GM23338 (cell line): ENCODE measurements around the gene SCN4A.

Experiments
- CREB1 ChIP-seq: fragments of 250-450 bp; sonication (Bioruptor Pico); IDR thresholded peaks from 2 replicates; pipeline ENCODE4 v1.5.0; 2020; ENCODE audit warnings: low read depth, mild to moderate bottlenecking, moderate library complexity
- CTCF ChIP-seq, 2 experiments: fragments of 200-600 bp in 1 of 2; sonication (generic) in 1 of 2; conservative IDR thresholded peaks; 2 replicates each; pipeline versions ENCODE4 v1.5.1 to v1.6.1; 2016 to 2017; ENCODE audit warnings: antibody characterized with exemption in 2 of 2, low read depth in 2 of 2, mild to moderate bottlenecking in 2 of 2, moderate library complexity in 1 of 2
- ETS1 ChIP-seq: IDR thresholded peaks from 2 replicates; pipeline ENCODE4 v1.6.1; 2016; ENCODE audit warnings: antibody characterized with exemption
- EZH2 ChIP-seq: fragments of 200-600 bp; sonication (generic); IDR thresholded peaks from one replicate; pipeline ENCODE4 v1.8.0; 2017; ENCODE audit warnings: antibody characterized with exemption, mild to moderate bottlenecking, low read depth; ENCODE audit not compliant: unreplicated experiment
- EZH2phosphoT487 ChIP-seq: fragments of 200-600 bp; sonication (generic); IDR thresholded peaks from one replicate; pipeline ENCODE4 v1.8.1; 2018; ENCODE audit warnings: antibody characterized with exemption; ENCODE audit not compliant: unreplicated experiment
- JUNB ChIP-seq: IDR thresholded peaks from one replicate; pipeline ENCODE4 v1.6.1; 2016; ENCODE audit warnings: antibody characterized with exemption; ENCODE audit not compliant: unreplicated experiment
- NANOG ChIP-seq: IDR thresholded peaks from 2 replicates; pipeline ENCODE4 v1.6.1; 2016; ENCODE audit warnings: antibody characterized with exemption, borderline replicate concordance
- POLR2AphosphoS5 ChIP-seq: IDR thresholded peaks from 2 replicates; pipeline ENCODE4 v1.6.1; 2016; ENCODE audit warnings: antibody characterized with exemption, low read depth
- REST ChIP-seq: IDR thresholded peaks from one replicate; pipeline ENCODE4 v1.6.1; 2018; ENCODE audit warnings: antibody characterized with exemption; ENCODE audit not compliant: unreplicated experiment
- STAT1 ChIP-seq: IDR thresholded peaks from one replicate; pipeline ENCODE4 v1.6.1; 2016; ENCODE audit warnings: antibody characterized with exemption; ENCODE audit not compliant: unreplicated experiment
- ZNF114 ChIP-seq: fragments of 250-450 bp; sonication (Bioruptor Pico); IDR thresholded peaks from 2 replicates; pipeline ENCODE4 v1.5.0; 2020; ENCODE audit warnings: mild to moderate bottlenecking, moderate library complexity
- ZNF331 ChIP-seq: fragments of 250-450 bp; sonication (Bioruptor Pico); IDR thresholded peaks from 2 replicates; pipeline ENCODE4 v1.5.0; 2020; ENCODE audit warnings: low read depth, mild to moderate bottlenecking, moderate library complexity
- ZNF462 ChIP-seq: fragments of 250-450 bp; sonication (Bioruptor Pico); IDR thresholded peaks from 2 replicates; pipeline ENCODE4 v1.5.0; 2020; ENCODE audit warnings: mild to moderate bottlenecking, moderate library complexity

GRCh38 chr17:63937319-63937718, 35.4 kb downstream of the SCN4A start:
- TF ChIP-seq POLR2AphosphoS5 (no peak), CTCF (conservative IDR thresholded peaks at IDR 0.05; ENCODE audit: low read depth in 2 of 2) (peak in 1 of 2 experiments; percentile 25; a peak in 2 of 4 replicates), EZH2phosphoT487 (no peak), ZNF114 (CRISPR knock-in tag) (no peak), CREB1 (CRISPR knock-in tag) (no peak), EZH2 (no peak), REST (no peak), JUNB (no peak), NANOG (no peak), ZNF462 (CRISPR knock-in tag) (no peak), ETS1 (no peak), ZNF331 (CRISPR knock-in tag) (no peak), STAT1 (no peak)
